ENCODE measurements around the gene FAM200B. TPM values are rescaled to one million over a fixed set of nuclear protein-coding genes. Genes with fewer than 3 reads are reported as not detected.
A peak's percentile ranks its signal among the peaks of the same experiment; 100 is the strongest.

FAM200B gene
- polyA plus RNA-seq, 2 of the 4 experiments (the other 2 are of a cell fraction) = 40.8 to 41.6 TPM

- TF ChIP-seq NR3C1 (IDR thresholded peaks at IDR 0.05) (no peak), RAD21 (conservative IDR thresholded peaks at IDR 0.05 in 1 of 2, IDR thresholded peaks at IDR 0.05 in 1 of 2) (no peak), CBX8 (IDR thresholded peaks at IDR 0.05) (no peak), CBX2 (IDR thresholded peaks at IDR 0.05; ENCODE audit: borderline replicate concordance, low read depth) (no peak), KDM1A (IDR thresholded peaks at IDR 0.05; ENCODE audit: low read depth) (no peak), MAFK (IDR thresholded peaks at IDR 0.05; ENCODE audit: partially characterized antibody) (no peak), FOSB (CRISPR knock-in tag; IDR thresholded peaks at IDR 0.05) (no peak), HOXA7 (CRISPR knock-in tag; IDR thresholded peaks at IDR 0.05) (no peak), EHF (CRISPR knock-in tag; IDR thresholded peaks at IDR 0.05) (no peak), CHD4 (IDR thresholded peaks at IDR 0.05; ENCODE audit: borderline replicate concordance) (no peak), FOXS1 (CRISPR knock-in tag; IDR thresholded peaks at IDR 0.05) (no peak), ZNF302 (CRISPR knock-in tag; IDR thresholded peaks at IDR 0.05) (no peak), RCOR1 (IDR thresholded peaks at IDR 0.05; ENCODE audit: low read depth, low read length) (no peak), HDAC2 (IDR thresholded peaks at IDR 0.05) (no peak), SMC3 (IDR thresholded peaks at IDR 0.05) (no peak), JUNB (IDR thresholded peaks at IDR 0.05) (no peak), TFCP2L1 (CRISPR knock-in tag; IDR thresholded peaks at IDR 0.05) (no peak), CHD2 (IDR thresholded peaks at IDR 0.05; ENCODE audit: low read length, partially characterized antibody) (peak; percentile 99)
- TF ChIP-seq, protein P1, sequence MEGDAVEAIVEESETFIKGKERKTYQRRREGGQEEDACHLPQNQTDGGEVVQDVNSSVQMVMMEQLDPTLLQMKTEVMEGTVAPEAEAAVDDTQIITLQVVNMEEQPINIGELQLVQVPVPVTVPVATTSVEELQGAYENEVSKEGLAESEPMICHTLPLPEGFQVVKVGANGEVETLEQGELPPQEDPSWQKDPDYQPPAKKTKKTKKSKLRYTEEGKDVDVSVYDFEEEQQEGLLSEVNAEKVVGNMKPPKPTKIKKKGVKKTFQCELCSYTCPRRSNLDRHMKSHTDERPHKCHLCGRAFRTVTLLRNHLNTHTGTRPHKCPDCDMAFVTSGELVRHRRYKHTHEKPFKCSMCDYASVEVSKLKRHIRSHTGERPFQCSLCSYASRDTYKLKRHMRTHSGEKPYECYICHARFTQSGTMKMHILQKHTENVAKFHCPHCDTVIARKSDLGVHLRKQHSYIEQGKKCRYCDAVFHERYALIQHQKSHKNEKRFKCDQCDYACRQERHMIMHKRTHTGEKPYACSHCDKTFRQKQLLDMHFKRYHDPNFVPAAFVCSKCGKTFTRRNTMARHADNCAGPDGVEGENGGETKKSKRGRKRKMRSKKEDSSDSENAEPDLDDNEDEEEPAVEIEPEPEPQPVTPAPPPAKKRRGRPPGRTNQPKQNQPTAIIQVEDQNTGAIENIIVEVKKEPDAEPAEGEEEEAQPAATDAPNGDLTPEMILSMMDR (IDR thresholded peaks at IDR 0.05) = no peak
- TF ChIP-seq, protein P2, sequence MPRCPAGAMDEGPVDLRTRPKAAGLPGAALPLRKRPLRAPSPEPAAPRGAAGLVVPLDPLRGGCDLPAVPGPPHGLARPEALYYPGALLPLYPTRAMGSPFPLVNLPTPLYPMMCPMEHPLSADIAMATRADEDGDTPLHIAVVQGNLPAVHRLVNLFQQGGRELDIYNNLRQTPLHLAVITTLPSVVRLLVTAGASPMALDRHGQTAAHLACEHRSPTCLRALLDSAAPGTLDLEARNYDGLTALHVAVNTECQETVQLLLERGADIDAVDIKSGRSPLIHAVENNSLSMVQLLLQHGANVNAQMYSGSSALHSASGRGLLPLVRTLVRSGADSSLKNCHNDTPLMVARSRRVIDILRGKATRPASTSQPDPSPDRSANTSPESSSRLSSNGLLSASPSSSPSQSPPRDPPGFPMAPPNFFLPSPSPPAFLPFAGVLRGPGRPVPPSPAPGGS (IDR thresholded peaks at IDR 0.05) = peak; percentile 67; the same call in 2 of the 3 replicates
Observed at GRCh38 chr4:15681372-15682241, at the start of gene FAM200B (continued).

DNA sequence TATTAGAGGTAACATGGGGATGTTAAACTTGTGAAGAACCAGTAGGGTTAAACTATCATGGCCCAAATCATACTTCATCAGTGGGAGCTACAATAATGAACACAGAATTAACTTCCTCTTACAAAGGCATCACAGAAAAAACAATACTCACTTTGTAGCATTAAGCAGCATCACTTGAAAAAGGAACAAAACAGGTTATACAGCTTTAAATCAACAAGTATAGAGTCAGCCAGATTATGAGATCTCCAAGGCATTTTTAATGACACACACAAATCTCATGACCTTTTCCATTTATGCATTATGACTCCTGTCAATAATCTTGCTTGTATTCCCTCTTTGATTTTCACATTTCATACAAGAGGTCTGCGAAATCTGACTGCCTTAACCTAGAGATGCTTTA is 44.8 kb upstream of the FAM200B start:
- Histone ChIP-seq H3K4me3 (no peak overlapping the region), H3K9me3 (no peaks in the 10 kb centered on the region), H3K4me1 (no peaks in the 10 kb centered on the region), H3K4me2 (no peak overlapping the region), H3K27ac (no peak overlapping the region)
- DNase-seq (ENCODE audit: low read depth in 1 of 2, low spot score in 1 of 2) = no peak
- ChIA-PET CTCF (no interaction called here), POLR2A (no interaction called here)
- ATAC-seq = no peak
- WGBS (ENCODE audit: missing lambda C conversion rate) = 91% methylated on average over 1 of the region's 1 CpG
- TF ChIP-seq EP300 (IDR thresholded peaks at IDR 0.05) (no peak), CHD4 (IDR thresholded peaks at IDR 0.05; ENCODE audit: borderline replicate concordance) (no peak)
- FAIRE-seq = no peak

GRCh38 chr4:15638418-15638817 is 43.2 kb upstream of the FAM200B start:
- TF ChIP-seq CEBPB (IDR thresholded peaks at IDR 0.05) (peak; percentile 28 to 53; a peak in 2 of 4 replicates), ZSCAN20 (CRISPR knock-in tag; IDR thresholded peaks at IDR 0.05) (no peak)
- ChIA-PET CTCF (no interaction called here), POLR2A (no interaction called here)
- DNase-seq (ENCODE audit: low read depth in 1 of 2, low spot score in 1 of 2) (no peak), FAIRE-seq (no peak), ATAC-seq (no peak)
- no peak overlapping the region for H3K4me2 ChIP-seq
- no peaks in the 10 kb centered on the region for H3K9me3 ChIP-seq
- no peak overlapping the region for H3K27ac ChIP-seq
- H3K4me3 ChIP-seq = no peak overlapping the region
- H3K4me1 ChIP-seq = no peaks in the 10 kb centered on the region
- 87% methylated on average over 6 of the region's 6 CpGs for WGBS (ENCODE audit: missing lambda C conversion rate)
